HG03139 (cell line): ENCODE results near the gene CTDNEP1.

ENCODE experiments used
- ATAC-seq: cut with Tn5 transposase; IDR thresholded peaks from one replicate; pipeline ENCODE4 v1.9.1; 2021; ENCODE audit not compliant: unreplicated experiment

Gene CTDNEP1

DNA sequence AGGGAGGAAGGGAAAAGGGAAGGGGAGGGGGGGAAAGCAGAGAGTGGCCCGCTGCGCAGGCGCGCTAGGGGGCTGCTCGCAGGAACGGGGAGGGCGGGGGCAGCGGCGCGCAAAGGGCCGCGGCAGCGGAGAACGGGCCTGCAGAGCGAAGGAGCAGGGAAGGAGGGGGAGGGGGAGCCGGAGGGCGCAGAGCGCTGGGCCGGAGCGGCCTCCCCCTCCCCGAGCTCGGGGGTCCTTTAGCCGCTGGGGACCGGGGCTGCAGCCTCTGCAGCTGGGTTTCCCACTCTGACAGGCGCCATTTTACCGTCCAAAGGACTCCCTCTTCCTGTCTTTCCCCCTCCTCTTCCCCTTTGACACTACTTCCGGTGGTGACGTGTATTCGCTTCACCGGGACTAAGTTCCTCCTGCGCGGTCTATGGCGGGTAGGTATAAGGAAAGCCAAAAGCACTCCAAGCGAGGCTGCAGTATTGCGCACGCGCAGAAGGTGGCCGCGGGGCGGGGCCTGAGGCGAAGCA lies at the start of gene CTDNEP1:
CTDNEP1 (minus strand) TSS at position 74 of the 515 bp plus-strand sequence. CDS start 438 bp downstream, outside the sequence.
- ATAC-seq, result peak; percentile 76

DNA sequence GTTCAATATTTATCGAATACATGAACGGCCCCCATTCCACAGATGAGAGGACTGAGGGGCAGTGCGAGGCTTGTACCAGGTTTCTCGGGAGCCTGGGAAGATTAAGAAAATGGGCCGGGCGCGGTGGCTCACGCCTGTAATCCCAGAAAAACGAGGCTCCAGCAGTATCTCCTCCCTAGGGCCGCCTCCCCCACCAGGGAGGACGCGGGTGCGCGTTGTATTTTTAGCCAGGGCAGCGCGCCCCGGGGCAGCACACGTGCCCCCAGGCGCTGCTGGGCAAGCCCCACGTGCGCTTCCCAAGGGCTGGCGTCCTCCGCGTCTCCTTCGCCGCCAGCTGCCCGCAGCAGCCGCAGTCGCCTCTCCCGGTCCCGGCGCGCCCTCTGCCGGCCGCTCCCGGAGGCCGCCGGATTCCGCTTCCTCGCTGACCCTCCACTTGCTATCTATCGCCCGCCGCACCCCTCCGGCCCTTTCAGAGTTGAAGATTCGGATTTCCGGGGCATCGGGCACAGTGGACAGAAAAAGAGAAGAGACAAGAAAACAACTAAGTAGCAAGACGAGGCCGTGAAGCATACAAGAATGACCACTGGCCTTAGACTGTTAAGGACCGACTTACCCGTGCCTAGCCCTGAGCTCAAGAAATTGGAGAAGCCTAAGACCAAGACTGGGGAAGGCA lies 44.8 kb upstream of the CTDNEP1 start:
- ATAC-seq, result no peak

DNA sequence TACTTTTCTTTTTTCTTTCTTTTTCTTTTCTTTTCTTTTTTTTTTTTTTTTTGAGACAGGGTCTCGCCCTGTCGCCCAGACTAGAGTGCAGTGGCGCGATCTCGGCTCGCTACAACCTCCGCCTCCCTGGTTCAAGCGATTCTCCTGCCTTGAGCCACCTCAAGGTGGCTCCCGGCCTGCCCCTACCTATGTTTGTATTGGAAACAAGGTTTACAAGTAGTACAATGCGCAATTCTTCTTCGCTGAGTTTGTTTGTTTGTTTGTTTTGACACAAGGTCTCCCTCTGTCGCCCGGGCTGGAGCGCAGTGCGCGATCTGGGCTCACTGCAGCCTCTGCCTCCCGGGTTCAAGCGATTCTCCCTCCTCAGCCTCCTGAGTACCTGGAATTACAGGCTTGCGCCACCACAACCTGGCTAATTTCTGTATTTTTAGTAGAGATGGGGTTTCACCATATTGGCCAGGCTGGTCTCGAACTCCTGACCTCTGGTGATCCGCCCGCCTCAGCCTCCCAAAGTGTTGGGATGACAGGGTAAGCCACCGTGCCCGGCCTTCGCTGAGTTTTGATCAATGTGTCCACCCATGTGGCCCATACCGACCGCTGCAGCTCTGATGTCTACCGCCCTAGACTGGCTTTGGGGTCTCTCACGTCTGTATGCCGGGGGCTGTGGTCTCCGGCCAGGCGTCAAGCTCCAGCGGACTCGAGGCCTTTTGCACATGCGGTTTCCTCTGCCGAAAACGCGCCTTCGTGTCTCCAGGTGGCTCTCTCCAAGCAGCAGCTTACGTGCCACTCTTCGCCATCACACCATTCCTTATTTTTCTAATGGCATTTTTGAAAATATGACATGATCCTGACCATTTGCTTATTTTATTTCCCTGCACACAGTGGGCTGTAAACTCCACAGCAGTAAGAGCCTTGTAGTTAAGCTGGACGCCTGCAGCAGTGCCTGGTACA lies 44.0 kb upstream of the CTDNEP1 start:
- no peak for ATAC-seq

DNA sequence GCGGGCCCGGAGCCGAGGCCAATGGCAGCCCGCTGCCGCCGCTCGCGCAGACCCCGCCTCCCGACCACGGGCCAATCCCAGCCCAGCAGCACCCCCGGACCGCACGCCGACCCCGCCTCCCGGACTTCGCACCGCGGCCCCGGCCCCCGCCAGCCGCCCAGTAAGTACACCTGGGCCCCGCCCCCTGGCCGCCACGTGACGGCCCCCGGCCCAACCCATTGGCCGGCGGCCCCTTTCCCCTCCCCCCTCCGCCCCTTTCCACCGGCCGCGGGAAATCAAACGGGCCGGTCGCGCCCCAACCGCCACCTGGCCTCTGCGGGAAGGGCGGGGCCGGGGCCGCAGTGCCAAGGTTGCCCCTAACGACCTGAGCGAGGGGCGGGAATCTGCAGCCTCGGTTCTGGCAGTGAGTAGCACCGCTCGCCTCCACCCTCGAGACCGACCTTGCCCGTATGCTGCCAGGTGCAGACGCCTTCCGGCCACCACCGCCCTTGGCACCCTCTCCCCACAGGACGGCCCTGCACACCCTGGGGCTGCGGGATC lies 43.1 kb upstream of the CTDNEP1 start, which contains the start of gene YBX2:
YBX2 (minus strand) TSS at position 26 of the 540 bp plus-strand sequence. CDS start 139 bp downstream, outside the sequence.
- no peak for ATAC-seq

DNA sequence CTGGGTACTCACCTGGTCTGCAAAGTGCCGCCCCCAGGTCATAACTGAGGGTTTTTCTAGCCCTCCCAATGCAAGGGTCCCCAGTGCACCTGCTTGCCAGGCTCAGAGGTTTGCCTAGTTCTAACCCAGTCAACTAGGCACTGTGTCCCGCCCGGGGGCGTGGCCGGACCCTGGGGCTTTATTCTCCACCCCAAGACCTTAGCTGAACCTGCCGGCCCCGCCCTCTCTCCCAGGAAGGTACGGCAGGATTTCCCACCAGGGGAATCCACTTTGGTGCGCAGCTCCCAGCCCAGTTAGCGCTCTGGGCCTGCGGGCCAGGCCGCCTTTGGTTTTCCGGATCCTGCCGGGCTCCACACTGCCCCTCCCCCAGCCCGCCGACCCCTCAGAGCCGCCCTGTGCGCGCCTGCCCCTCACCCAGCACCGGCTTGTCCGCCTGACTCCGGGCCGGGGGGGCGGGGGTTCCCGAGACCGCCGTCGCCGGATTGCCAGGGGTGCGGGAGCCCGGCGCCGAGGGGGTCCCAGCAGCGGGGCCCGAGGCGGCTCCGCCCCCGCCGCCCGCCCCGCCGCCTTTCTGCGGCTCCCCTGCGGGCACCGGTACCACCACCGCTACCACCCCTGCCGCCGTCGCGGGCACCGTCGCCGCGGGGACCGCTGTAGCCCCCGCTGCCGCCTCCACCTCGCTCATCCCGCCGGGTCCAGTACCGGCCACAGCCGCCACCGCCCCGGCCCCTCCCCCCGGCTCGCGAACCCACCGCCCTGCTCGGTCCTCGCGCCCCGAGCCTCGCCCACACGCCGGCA lies 42.5 kb upstream of the CTDNEP1 start:
- ATAC-seq, result no peak

DNA sequence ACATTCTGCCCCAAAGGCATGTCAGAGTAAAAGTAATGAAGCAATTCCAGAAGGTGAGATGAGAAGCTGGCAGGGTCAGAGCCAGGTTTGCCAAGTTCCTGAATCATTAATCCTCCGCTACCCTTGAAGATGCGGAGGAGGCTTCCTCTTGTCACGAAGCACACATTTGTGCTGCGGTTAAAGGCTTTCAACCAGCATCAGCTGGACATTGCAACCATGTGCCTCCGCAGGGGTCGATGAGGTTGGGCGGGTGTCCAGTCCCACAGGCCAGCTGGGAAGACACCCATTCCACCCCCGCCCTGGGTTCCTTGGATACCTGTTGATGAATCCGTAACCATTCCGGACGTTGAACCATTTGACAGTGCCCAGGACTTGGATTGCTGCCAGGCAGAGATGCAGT lies 41.6 kb upstream of the CTDNEP1 start:
- no peak for ATAC-seq

DNA sequence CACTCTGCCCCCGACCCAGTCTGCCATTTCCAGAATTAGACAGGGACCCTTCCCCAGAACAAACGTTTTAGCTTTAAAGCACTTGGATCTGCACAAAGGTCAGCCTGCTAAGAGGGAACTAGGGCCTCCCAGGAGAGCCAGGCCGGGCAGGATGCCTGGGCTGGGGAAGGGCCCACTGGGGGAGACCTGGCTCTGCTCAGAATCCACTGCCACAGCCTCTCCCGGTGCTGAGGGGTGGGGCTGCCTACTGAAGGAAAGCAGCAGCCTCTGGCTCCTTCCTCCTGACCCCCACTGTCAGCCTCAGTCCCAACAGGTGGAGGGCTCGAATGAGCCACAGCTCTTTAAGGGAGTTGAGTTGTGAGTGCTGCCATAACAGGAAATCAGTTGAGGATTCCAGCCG lies 41.2 kb upstream of the CTDNEP1 start:
- no peak for ATAC-seq

DNA sequence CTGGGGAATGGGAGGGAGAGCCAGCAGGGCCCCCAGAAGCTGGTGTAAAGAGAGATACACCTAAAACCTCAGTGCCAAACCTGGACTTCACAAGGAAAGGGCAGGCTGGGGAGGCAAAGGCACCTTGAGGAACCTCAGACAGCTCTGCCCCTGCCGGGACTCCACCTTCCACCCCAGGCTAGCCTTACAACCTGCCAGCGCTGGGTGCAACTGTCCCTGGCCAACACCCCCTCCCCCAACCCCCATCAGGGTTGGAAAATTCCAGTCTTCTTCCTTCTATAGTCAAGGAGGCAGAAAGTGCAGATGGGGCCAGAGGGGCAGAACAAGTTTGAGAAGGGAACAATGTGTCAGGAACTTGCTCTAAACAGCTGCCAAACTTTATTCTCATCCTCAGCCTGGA lies 40.7 kb upstream of the CTDNEP1 start:
- ATAC-seq, result no peak

DNA sequence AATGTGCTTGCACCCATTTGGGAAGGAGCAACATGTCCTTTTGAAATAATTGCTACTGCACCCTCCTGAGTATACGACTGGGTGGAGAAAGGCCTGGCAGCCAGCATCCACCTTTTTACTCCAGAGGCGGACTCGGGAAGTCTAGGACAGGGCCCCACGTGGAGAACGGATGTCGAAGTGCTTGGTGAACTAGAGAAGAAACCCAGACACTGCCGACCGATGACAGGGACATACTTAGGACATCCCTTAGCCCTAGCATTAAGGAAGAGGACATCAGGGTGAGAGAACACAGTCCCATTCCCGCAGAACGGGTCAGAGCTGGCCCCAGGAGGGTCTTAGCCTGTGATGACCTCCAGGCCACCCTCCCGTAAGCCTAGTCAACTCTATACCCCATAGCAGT lies 39.2 kb upstream of the CTDNEP1 start:
- ATAC-seq, result no peak

DNA sequence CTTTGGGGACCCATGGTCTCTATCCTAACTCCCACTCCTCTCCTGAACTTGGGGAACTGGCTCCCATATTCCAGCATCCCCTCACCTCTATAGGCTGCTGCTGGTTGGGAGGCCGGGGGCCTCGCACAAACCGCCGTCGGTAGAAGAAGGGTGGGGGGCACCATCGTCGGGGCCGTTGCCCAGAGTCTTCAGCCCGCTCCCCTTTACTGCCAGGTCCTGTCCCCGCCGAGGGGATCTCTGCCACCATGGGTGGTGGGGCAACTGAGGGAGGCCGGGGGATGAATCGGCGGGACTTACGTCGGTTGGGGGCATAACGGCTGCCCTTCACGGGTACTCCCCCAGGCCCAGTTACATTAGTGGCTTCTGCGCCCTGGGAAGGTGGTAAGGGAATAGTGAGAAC lies 38.6 kb upstream of the CTDNEP1 start:
- no peak for ATAC-seq

DNA sequence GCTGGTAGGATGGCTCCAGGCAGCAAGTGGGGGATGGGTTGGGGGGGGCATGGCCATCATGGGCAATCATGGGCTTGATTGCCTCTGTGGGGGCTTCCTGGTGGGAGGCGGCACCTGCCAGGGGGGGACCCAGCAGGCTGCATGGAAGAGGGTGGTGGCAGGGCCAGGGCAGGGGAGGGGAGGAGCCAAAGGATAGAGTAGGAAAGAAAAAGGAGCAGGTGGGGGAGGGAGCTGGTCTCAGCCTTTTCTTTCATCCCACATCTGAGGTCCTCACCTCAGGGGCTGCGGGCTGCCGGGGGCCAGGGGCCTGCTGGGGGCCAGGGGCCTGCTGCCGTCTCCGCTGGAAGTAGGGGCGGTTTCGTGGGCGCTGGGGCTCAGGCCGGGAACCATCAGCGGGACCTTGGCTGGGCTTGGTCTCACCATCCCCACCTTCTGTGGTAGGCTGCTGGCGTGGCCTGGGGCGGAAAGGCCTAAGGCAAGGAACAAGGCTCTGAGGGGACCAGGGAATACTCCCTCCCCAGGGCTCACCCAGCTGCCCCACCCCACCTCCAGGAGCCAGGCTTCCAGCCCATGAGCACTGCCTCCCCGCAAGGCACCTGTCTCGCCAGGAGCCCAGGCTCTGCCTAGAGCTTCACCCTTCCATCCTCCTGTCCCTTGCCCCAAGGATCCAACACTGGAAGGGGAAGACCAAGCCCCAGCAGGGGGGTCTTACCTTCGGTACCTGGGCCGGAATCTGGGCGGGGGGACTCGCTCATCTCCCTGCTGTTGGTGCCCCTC lies 37.9 kb upstream of the CTDNEP1 start:
- ATAC-seq, result no peak

DNA sequence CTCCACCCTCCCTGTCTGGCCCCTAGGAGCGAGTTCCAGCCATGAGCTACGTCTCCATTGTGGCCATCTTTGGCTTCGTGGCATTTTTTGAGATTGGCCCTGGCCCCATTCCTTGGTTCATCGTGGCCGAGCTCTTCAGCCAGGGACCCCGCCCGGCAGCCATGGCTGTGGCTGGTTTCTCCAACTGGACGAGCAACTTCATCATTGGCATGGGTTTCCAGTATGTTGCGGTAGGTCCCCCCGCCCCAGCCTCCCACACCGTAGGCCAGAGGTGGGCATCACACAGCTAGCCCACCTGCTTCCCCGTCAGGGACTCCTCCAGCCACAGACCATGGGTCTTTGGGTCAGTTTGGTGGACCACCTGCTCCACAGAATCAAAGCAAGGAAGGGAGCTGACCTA lies 34.1 kb upstream of the CTDNEP1 start:
- ATAC-seq, result no peak

DNA sequence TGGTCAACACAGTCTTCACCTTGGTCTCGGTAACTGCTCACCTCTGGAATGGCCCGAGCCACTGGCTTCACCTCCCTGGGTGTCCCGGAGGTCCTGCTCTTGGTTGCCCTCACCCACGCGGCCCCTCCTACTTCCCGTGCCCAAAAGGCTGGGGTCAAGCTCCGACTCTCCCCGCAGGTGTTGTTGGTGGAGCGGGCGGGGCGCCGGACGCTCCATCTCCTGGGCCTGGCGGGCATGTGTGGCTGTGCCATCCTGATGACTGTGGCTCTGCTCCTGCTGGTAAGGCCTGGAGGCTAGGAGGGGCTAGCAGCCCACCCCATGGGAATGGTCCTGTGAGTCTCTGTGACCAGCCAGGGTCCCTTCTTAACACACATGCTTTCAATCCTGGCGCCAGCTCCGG lies 33.4 kb upstream of the CTDNEP1 start:
- no peak for ATAC-seq

DNA sequence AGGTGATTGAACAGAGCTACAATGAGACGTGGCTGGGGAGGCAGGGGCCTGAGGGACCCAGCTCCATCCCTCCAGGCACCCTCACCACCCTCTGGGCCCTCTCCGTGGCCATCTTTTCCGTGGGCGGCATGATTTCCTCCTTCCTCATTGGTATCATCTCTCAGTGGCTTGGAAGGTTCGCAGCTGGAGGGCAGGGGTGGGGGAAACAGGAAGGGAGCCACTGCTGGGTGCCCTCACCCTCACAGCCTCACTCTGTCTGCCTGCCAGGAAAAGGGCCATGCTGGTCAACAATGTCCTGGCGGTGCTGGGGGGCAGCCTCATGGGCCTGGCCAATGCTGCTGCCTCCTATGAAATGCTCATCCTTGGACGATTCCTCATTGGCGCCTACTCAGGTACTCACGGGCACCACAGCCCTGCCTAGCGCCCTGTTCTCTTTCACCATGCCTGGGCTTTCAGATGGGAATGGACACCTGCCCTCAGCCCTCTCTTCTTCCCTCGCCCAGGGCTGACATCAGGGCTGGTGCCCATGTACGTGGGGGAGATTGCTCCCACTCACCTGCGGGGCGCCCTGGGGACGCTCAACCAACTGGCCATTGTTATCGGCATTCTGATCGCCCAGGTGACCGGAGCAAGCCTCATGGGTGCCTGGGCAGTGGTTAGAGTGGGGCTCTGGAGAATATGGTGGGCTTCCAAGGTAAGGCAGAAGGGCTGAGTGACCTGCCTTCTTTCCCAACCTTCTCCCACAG lies 32.1 kb upstream of the CTDNEP1 start:
- ATAC-seq, result no peak

DNA sequence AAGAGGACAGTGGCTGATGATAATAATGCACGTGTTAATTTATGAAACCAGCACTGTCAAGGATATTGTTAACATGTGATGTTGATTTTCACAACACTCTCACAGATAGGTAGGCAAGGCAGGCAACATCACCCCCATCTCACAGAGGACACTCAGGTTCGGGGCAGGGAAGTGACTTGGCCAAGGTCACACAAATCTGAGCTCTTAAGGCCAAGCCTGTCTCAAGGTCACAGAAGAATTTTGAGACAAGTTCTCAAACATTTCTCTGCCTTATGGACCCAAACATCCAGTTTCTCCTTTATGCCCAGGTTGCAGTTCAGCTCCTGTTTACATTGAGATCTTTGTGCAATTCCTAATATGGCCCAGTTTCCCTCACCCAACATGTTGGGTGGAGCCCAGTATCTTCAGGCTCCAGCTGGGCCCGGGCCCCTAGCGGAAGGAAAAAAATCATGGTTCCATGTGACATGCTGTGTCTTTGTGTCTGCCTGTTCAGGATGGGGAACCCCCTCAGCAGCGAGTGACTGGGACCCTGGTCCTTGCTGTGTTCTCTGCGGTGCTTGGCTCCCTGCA lies 31.3 kb upstream of the CTDNEP1 start:
- no peak for ATAC-seq

DNA sequence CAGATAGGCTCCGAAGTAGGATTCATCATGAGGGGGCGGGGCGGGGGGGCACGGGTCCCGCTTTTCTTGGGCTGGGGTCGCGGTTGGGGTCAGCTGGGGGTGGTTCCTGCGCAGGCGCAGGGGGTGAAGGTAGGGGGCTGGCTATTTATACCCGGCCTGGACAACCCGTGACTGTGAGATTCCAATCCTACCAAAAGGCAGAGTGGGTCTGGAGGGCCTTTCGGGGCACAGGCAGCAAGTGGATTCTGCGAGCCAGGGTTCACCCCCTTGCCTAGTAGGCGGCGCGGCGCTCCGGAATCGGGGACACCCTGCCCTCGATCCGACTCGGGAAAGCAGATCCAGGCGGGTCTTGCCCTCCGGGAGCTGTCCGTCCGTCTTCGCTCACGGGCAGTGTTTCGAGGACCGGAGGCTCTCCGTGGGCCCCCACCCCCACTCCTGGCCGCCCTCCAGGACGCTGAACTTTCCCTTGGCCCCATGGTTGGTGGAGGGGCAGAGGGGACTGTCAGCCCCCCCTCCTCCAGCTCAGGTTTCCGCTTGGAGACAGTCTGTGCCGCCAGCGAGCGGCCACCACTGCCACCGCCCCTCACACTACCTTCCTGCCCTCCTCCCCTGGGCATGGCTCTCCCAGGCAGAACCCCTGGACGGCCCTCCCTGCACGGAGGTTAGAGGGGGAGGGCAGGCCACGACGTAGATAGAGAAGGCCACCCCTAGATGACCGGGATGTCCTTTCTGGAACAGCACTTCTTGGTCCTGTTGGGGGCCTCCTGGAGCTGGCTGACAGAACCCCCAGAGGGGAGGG lies 30.6 kb upstream of the CTDNEP1 start:
- ATAC-seq, result no peak

DNA sequence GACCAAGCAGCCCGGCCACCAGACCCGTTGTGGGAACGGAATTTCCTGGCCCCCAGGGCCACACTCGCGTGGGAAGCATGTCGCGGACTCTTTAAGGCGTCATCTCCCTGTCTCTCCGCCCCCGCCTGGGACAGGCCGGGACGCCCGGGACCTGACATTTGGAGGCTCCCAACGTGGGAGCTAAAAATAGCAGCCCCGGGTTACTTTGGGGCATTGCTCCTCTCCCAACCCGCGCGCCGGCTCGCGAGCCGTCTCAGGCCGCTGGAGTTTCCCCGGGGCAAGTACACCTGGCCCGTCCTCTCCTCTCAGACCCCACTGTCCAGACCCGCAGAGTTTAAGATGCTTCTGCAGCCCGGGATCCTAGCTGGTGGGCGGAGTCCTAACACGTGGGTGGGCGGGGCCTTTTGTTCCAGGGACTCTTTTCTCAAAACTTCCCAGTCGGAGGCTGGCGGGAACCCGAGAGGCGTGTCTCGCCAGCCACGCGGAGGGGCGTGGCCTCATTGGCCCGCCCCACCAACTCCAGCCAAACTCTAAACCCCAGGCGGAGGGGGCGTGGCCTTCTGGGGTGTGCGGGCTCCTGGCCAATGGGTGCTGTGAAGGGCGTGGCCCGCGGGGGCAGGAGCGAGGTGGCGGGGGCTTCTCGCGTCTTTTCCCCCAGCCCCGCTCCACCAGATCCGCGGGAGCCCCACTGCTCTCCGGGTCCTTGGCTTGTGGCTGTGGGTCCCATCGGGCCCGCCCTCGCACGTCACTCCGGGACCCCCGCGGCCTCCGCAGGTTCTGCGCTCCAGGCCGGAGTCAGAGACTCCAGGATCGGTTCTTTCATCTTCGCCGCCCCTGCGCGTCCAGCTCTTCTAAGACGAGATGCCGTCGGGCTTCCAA lies 29.8 kb upstream of the CTDNEP1 start, which contains the start of gene SLC2A4:
SLC2A4 (plus strand) TSS at position 645 of the 879 bp plus-strand sequence; CDS start at position 862, 217 bp downstream.
- no peak for ATAC-seq
